ENCODE data around the gene THRA.

DNA sequence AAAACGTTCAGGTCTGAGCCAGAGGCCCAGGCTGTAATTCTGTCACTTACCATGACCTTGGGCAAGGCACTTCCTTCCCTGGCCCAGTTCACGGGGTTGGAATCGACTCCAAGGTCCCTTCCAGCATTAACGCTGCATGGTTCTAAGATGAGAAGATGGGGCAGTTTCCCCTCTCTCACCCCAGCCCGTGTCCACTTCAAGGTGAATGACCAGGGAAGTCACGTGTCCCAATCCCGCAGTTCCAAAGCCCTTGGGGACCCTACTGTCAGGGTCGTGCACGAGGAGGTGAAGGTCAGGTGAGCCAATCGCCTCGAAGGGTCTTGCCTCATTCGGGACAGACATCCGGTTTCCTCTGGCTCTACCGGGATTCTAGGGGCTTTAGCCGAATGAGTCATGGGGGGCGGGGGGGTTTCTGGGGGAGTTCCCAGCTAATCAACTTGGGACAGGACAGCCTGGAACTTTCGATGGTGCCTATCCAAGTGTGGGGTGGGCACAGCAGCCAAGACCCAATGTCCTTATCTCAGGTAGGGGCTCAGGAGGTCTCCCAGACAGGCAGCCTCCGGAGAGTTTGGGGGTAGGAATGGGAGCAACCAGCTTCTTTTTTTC is 48.3 kb upstream of the THRA start:
- TF ChIP-seq, protein P1, sequence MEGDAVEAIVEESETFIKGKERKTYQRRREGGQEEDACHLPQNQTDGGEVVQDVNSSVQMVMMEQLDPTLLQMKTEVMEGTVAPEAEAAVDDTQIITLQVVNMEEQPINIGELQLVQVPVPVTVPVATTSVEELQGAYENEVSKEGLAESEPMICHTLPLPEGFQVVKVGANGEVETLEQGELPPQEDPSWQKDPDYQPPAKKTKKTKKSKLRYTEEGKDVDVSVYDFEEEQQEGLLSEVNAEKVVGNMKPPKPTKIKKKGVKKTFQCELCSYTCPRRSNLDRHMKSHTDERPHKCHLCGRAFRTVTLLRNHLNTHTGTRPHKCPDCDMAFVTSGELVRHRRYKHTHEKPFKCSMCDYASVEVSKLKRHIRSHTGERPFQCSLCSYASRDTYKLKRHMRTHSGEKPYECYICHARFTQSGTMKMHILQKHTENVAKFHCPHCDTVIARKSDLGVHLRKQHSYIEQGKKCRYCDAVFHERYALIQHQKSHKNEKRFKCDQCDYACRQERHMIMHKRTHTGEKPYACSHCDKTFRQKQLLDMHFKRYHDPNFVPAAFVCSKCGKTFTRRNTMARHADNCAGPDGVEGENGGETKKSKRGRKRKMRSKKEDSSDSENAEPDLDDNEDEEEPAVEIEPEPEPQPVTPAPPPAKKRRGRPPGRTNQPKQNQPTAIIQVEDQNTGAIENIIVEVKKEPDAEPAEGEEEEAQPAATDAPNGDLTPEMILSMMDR (IDR thresholded peaks at IDR 0.05; ENCODE audit: extremely low read depth in 1 of 2, insufficient read depth in 1 of 2, low read depth in 1 of 2, low read length in 2 of 2) = no peak
- TF ChIP-seq POLR2AphosphoS5 (IDR thresholded peaks at IDR 0.05; ENCODE audit: insufficient read depth, low read depth, low read length) = peak; percentile 45

All from endothelial cell of umbilical vein (primary cell).